IgD-negative memory B cell (primary cell): ENCODE results near the gene DPH2. TPM values are rescaled to one million over a fixed set of nuclear protein-coding genes. Genes with fewer than 3 reads are reported as not detected.

Experiments
- H3K27ac Mint-ChIP-seq, 3 donors: one replicate each; pipeline ENCODE4 v1.8.0; 2020 to 2022; ENCODE audit warnings: mild to moderate bottlenecking in 3 of 3, mixed read lengths in 3 of 3, moderate library complexity in 1 of 3
- H3K27me3 Mint-ChIP-seq: one replicate; pipeline ENCODE4 v1.8.0; 2021; ENCODE audit warnings: mixed read lengths
- H3K36me3 Mint-ChIP-seq: one replicate; pipeline ENCODE4 v1.8.0; 2020; ENCODE audit warnings: mild to moderate bottlenecking, mixed read lengths
- H3K4me1 Mint-ChIP-seq, 3 donors: one replicate each; pipeline ENCODE4 v1.8.0; 2020 to 2022; ENCODE audit warnings: mixed read lengths in 3 of 3, mild to moderate bottlenecking in 1 of 3
- H3K4me3 Mint-ChIP-seq, 4 donors: one replicate each; pipeline ENCODE4 v1.8.0; 2020 to 2022; ENCODE audit warnings: mild to moderate bottlenecking in 4 of 4, mixed read lengths in 4 of 4, moderate library complexity in 3 of 4
- H3K9me3 Mint-ChIP-seq, 3 donors: one replicate each; pipeline ENCODE4 v1.8.0; 2020 to 2021; ENCODE audit warnings: mixed read lengths in 3 of 3, mild to moderate bottlenecking in 1 of 3
- polyA plus RNA-seq: library from polyadenylated mRNA; unstranded; fragments of 300-500 nt; fragmentation: Illumina TruSeq; gene quantifications from one replicate; pipeline ENCODE4 v1.2.3, GENCODE V29; 2021

Gene DPH2
- polyA plus RNA-seq, 1 donor from 2014 or later, result 38.4 TPM

DNA sequence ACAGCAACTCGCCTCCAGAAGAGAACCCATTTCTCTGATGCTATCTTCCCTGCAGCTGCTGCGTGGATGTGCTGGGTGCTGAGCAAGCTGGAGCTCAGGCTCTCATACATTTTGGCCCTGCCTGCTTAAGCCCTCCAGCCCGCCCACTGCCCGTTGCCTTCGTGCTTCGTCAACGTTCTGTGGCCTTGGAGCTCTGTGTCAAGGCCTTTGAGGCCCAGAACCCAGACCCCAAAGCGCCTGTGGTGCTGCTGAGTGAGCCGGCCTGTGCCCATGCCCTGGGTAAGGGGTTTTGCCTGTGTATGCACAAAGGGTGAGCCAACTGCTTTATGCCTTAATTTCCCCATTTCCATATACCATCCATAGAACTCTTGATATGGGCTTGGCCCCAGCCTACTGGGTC is 1.1 kb downstream of the DPH2 start:
- H3K27me3 Mint-ChIP-seq, result no peaks in the 10 kb centered on the region
- peaks cover 2% of the 10 kb centered on the region for H3K36me3 Mint-ChIP-seq
- peaks cover 0 to 2% (median 0%) of the 10 kb centered on the region in 3 donors for H3K9me3 Mint-ChIP-seq
- peaks cover 15 to 18% (median 18%) of the 10 kb centered on the region in 3 donors for H3K4me1 Mint-ChIP-seq
- peak overlapping the region; percentile 55 to 98 (median 94) for H3K4me3 Mint-ChIP-seq
- peak overlapping the region in 1 of 3 donors; percentile 40 for H3K27ac Mint-ChIP-seq

DNA sequence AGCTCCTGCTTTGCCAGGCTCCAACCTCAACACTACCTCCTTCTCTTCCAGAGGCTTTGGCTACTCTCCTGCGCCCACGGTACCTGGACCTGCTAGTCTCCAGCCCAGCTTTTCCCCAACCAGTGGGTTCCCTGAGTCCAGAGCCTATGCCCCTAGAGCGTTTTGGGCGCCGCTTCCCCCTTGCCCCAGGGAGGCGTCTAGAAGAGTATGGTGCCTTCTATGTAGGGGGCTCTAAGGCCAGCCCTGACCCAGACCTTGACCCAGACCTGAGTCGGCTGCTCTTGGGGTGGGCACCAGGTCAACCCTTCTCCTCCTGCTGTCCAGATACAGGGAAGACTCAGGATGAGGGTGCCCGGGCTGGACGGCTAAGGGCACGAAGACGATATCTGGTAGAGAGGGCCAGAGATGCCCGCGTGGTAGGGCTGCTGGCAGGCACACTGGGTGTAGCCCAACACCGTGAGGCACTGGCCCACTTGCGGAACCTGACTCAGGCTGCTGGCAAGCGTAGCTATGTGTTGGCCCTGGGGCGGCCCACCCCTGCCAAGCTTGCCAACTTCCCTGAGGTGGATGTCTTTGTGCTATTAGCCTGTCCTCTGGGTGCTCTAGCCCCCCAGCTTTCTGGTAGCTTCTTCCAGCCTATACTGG is 1.6 kb downstream of the DPH2 start:
- peaks cover 15 to 22% (median 20%) of the 10 kb centered on the region in 3 donors for H3K4me1 Mint-ChIP-seq
- H3K27me3 Mint-ChIP-seq, result no peaks in the 10 kb centered on the region
- peaks cover 2% of the 10 kb centered on the region for H3K36me3 Mint-ChIP-seq
- H3K4me3 Mint-ChIP-seq, result peak overlapping the region in 3 of 4 donors; percentile 55 to 95 (median 93)
- peaks cover 0 to 2% (median 0%) of the 10 kb centered on the region in 3 donors for H3K9me3 Mint-ChIP-seq
- no peak overlapping the region for H3K27ac Mint-ChIP-seq

DNA sequence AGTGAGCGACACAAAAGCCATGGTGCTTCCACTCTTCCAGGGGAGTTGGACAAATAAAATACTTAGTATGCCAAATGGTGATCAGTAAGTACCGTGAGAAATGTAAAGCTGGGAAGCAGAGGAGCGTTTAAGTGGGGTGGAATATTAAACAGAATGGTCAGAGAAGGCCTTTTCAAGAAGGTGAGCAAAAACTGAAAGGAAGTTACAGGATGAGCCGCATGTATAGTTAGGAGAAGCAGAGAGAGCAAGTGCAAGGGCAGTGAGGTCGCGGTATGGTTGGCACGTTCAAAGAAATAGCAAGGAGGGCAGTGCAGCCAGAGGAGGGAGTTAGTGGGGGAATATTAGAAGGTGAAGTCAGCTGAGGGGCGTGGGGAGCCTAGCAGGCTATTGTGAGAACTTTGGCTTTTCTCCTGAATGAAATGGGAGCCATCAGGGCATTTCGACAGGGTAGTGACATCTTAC is 4.2 kb downstream of the DPH2 start:
- Mint-ChIP-seq H3K27ac (peak overlapping the region; percentile 95 to 98 (median 95)), H3K9me3 (no peaks in the 10 kb centered on the region), H3K36me3 (peaks cover 5% of the 10 kb centered on the region), H3K27me3 (no peaks in the 10 kb centered on the region), H3K4me3 (peak overlapping the region; percentile 85 to 97 (median 96)), H3K4me1 (peaks cover 29 to 43% (median 34%) of the 10 kb centered on the region in 3 donors)

DNA sequence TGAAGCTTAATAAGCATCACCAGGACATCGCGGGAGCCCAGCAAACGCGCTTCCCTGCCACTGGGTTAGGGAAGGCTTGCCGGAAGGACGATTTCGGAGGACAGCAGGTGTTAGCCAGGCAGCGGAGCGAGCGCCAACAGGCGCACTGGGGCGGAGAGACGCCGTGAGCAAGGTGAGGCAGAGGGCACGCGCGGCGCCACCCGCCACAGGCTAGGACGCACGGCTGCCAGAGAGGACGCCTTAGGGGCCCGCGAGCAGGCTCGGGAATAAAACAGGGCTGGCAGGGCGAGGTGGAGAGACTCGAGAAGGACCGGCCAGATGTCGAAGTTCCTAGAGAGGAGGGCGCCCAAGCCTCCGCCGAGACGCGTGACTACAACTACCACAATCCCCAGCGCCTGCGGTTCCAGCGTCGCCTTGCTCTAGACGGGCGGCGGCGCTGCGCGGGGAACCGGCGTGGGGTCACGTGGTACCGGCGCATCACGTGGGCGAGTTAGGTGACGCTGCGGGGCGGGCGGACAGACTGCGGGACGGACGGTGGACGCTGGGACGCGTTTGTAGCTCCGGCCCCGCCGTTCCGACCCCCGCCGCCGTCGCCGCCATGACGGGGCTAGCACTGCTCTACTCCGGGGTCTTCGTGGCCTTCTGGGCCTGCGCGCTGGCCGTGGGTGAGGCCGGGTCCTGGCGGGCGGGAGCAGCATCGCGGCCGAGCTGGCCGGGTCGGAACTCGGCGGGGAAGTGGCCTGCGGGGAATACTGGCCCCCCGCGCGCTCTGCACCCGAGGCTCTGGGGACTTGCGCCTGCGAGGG is 4.8 kb downstream of the DPH2 start, which contains the start of gene ATP6V0B:
TSS of gene ATP6V0B (plus strand) at position 518 of the 806 bp plus-strand sequence. CDS start at position 599, 81 bp downstream.
- peaks cover 29 to 39% (median 31%) of the 10 kb centered on the region in 3 donors for H3K4me1 Mint-ChIP-seq
- H3K27ac Mint-ChIP-seq, result peak within 1 kb of the TSS; percentile 95 to 98 (median 95)
- peak within 1 kb of the TSS; percentile 85 to 97 (median 96) for H3K4me3 Mint-ChIP-seq
- H3K9me3 Mint-ChIP-seq, result no peaks in the 10 kb centered on the region
- H3K27me3 Mint-ChIP-seq, result no peaks in the 10 kb centered on the region
- H3K36me3 Mint-ChIP-seq, result peaks cover 5% of the 10 kb centered on the region

DNA sequence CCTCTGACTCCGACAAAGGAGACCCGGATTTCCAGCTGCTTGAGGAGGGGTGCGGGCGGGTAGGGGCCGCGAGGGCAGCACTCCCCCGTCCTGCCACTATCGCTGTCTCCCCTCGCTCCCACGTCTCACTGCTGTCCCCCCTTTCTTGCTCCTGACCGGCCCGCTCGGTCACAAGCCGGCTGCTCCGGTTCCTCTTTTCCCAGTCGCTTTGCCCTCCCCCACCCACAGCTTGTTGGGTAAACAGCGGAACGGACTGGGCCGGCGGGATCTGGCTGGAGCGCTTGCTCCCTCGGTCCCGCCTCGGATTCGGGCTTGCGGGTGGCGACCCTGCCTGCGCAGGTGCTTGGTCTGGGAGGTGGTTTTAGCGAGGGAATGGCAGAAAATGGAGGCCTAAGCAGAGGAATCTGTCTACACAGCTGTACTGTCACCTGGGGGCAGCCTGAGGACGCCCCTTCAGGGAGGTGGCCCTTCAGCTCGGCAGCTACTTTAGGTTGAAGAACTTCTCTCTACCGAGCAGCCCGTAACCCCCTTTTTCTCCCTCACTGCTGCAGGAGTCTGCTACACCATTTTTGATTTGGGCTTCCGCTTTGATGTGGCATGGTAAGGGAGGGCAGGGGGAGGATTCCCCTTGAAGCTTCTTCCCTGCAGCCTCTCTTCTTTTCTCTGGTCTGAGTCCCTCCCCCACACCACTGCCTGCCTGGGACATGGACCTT is 5.6 kb downstream of the DPH2 start:
- H3K27ac Mint-ChIP-seq, result peak overlapping the region; percentile 94 to 95 (median 95)
- H3K9me3 Mint-ChIP-seq, result no peaks in the 10 kb centered on the region
- peaks cover 7% of the 10 kb centered on the region for H3K36me3 Mint-ChIP-seq
- peaks cover 3% of the 10 kb centered on the region for H3K27me3 Mint-ChIP-seq
- peaks cover 25 to 44% (median 28%) of the 10 kb centered on the region in 3 donors for H3K4me1 Mint-ChIP-seq
- peak overlapping the region; percentile 85 to 97 (median 96) for H3K4me3 Mint-ChIP-seq

DNA sequence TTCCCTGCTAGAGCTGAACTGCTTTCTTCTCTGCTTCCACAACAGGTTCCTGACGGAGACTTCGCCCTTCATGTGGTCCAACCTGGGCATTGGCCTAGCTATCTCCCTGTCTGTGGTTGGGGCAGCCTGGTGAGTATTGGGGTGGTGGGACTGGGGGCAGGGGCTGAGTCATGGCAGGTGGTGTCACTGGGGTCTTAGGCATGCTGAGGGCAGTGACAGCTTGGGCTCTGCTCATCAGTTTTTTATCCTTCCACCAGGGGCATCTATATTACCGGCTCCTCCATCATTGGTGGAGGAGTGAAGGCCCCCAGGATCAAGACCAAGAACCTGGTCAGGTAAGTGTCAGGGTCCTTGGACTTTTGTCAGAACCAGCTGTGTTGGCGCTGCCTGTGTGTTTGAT is 6.2 kb downstream of the DPH2 start:
- H3K9me3 Mint-ChIP-seq, result no peaks in the 10 kb centered on the region
- peaks cover 7% of the 10 kb centered on the region for H3K36me3 Mint-ChIP-seq
- peak overlapping the region in 2 of 3 donors; percentile 94 to 95 for H3K27ac Mint-ChIP-seq
- peaks cover 3% of the 10 kb centered on the region for H3K27me3 Mint-ChIP-seq
- H3K4me3 Mint-ChIP-seq, result peak overlapping the region; percentile 85 to 97 (median 96)
- H3K4me1 Mint-ChIP-seq, result peaks cover 24 to 46% (median 25%) of the 10 kb centered on the region in 3 donors

DNA sequence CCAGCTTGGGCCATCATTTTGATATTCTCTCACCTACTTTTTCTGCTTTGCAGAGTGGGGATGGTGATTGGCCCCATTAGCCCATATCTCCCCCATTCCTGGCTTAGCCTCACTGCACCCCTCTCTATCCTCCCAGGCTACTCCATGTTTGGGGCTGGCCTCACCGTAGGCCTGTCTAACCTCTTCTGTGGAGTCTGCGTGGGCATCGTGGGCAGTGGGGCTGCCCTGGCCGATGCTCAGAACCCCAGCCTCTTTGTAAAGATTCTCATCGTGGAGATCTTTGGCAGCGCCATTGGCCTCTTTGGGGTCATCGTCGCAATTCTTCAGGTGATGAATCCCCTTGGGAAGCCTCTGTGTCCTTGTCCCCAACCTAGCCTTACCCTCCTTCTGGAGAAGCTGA is 7.1 kb downstream of the DPH2 start:
- H3K4me3 Mint-ChIP-seq, result peak overlapping the region; percentile 47 to 95 (median 60)
- peak overlapping the region; percentile 69 to 95 (median 94) for H3K27ac Mint-ChIP-seq
- H3K9me3 Mint-ChIP-seq, result no peaks in the 10 kb centered on the region
- peaks cover 22 to 46% (median 25%) of the 10 kb centered on the region in 3 donors for H3K4me1 Mint-ChIP-seq
- H3K36me3 Mint-ChIP-seq, result peaks cover 7% of the 10 kb centered on the region
- peaks cover 3% of the 10 kb centered on the region for H3K27me3 Mint-ChIP-seq

DNA sequence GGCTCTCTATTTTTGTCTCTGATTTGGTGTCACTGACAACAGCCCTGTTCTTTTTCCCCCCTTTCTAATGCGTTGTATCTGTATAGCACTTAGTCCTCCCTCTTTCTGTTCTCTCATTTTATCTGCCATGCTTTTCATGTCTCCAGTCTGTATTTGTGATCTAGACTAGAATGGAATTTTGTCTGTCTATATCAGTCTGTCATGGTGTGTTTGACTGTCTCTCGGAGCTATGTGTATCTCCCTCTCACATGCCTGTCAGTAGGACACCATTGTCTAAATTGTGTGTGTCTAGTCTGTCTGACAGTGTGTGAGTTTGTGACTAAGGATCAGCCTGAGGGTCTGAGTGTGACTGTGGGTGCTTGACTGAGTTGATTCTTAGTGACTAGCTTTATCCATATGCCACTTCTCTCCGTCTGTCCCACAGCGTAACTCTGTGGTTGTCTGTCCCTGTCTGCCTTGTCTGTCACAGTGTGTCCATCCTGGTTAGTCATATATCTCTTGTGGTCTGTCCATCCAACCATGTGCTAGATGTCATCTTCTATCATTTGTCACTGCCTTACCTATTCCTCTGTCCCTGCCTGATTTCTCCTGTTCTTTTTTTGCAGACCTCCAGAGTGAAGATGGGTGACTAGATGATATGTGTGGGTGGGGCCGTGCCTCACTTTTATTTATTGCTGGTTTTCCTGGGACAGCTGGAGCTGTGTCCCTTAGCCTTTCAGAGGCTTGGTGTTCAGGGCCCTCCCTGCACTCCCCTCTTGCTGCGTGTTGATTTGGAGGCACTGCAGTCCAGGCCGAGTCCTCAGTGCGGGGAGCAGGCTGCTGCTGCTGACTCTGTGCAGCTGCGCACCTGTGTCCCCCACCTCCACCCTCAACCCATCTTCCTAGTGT is 7.8 kb downstream of the DPH2 start:
- Mint-ChIP-seq H3K9me3 (no peaks in the 10 kb centered on the region), H3K27me3 (peaks cover 3% of the 10 kb centered on the region), H3K36me3 (peaks cover 7% of the 10 kb centered on the region), H3K27ac (peak overlapping the region in 1 of 3 donors; percentile 95), H3K4me3 (peak overlapping the region; percentile 15 to 95 (median 56)), H3K4me1 (peaks cover 22 to 46% (median 25%) of the 10 kb centered on the region in 3 donors)

DNA sequence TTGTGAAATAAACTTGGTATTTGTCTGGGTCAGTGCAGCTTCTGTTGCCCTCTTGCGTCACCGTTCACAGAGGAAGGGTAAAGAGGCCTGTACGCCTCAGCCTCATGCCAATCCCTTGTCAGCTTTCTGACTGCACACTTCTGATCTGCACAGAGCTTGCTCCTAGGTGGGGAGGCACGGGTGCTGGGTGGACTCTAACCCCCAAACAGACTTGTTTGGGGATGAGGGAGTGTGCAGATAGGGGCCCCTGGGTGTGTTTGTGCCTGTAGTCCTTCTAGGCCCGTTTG is 8.4 kb downstream of the DPH2 start:
- peaks cover 3% of the 10 kb centered on the region for H3K27me3 Mint-ChIP-seq
- peaks cover 9% of the 10 kb centered on the region for H3K36me3 Mint-ChIP-seq
- H3K9me3 Mint-ChIP-seq, result no peaks in the 10 kb centered on the region
- H3K4me1 Mint-ChIP-seq, result peaks cover 22 to 46% (median 25%) of the 10 kb centered on the region in 3 donors
- peak overlapping the region; percentile 15 to 95 (median 87) for H3K4me3 Mint-ChIP-seq
- H3K27ac Mint-ChIP-seq, result peak overlapping the region in 2 of 3 donors; percentile 31 to 95

DNA sequence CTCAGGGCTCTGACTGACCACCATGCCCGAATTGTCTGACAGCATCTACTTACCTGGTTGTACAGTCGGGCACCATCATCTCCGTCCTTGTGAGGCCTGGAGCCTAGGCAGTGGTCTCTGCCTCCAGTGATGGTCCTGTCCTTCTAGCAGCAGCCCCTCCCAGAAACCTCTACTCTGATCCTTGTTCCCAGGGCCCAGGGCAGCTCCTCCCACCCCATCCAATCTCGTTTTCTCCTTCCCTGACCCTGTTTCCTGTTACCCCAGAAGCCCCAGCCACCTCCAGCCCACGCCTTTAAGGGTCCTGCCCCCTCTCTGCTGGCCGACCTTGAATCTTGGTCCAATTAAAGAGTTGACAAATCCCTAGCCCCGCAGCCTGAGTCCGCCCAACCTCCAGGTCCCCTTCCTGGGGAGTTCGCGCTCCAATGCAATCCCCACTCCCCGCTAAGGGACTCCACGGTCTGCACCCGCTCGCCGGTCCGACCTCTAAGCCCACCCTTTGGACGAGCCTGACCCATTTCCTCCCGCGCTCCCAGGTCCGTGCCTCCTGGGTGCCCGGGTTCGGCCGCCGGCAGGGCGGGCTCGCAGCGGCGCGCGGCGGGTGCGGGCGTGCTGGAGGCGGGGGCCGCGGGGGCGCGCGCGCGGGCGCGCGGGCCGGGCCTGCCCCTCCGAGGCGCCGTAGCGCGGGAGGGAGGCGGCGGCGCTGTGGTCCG is 8.9 kb downstream of the DPH2 start, which contains the start of gene B4GALT2:
TSS of gene B4GALT2 (plus strand) at position 660 of the 710 bp plus-strand sequence. CDS start 1,951 bp downstream, outside the sequence.
- H3K27ac Mint-ChIP-seq, result peak within 1 kb of the TSS; percentile 31 to 95 (median 36)
- H3K27me3 Mint-ChIP-seq, result peaks cover 3% of the 10 kb centered on the region
- H3K4me1 Mint-ChIP-seq, result peaks cover 20 to 43% (median 24%) of the 10 kb centered on the region in 3 donors
- H3K36me3 Mint-ChIP-seq, result peaks cover 9% of the 10 kb centered on the region
- H3K4me3 Mint-ChIP-seq, result peak within 1 kb of the TSS; percentile 89 to 97 (median 94)
- H3K9me3 Mint-ChIP-seq, result no peaks in the 10 kb centered on the region

DNA sequence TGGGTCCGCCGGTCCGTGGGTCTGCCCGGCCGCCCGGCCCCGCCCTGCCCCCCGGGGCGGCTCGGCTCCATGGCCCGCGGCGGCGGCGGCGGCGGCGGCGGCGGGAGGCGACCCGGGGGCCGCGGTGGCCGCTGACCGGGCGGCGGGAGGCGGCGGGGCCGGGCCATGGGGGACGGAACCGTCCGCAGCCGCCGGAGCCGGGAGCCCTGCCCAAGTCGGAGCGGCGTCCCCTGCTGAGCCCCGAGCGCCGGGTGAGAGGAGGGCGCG is 9.4 kb downstream of the DPH2 start:
- H3K27me3 Mint-ChIP-seq, result peaks cover 3% of the 10 kb centered on the region
- no peak overlapping the region for H3K27ac Mint-ChIP-seq
- peaks cover 9% of the 10 kb centered on the region for H3K36me3 Mint-ChIP-seq
- H3K4me1 Mint-ChIP-seq, result peaks cover 17 to 38% (median 24%) of the 10 kb centered on the region in 3 donors
- no peaks in the 10 kb centered on the region for H3K9me3 Mint-ChIP-seq
- H3K4me3 Mint-ChIP-seq, result no peak overlapping the region

DNA sequence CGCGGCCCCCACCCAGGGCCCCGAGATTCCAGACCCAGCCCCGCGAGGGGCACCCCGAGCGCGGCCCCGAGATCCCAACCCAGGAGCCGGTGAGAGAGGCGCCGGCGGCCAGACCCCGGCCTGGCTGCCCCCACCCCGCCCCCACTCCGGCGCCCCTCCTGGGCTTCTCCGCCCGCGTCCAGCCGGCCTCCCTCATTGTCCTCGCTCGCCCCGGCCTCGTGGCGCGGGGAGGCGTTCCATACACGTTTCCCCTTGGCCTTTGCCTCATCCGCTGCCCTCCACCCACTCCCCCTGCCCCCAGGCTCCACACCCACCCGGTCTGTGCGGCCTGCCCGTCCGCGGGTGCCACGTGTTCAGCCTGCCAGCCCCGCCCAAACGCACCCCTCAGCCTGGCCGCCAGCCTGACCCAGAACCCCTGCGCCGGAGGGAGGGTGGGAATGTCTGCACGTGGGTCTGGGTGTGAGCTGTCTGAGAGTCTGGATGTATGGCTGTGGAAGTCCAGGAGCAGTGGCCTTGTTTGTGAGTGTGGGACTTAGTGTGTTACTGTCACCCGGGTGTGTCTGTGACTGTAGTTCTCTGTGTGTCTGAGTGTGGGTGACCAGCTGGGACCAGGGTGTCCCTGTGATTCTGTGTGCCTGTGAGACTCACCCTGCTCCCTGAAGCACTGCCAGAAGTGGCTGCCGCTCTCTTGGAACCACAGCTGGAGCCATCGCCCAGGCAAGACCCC is 9.9 kb downstream of the DPH2 start:
- Mint-ChIP-seq H3K27ac (peak overlapping the region in 2 of 3 donors; percentile 36 to 49), H3K4me3 (peak overlapping the region; percentile 34 to 97 (median 88)), H3K36me3 (peaks cover 9% of the 10 kb centered on the region), H3K4me1 (peaks cover 14 to 37% (median 24%) of the 10 kb centered on the region in 3 donors), H3K9me3 (no peaks in the 10 kb centered on the region), H3K27me3 (peaks cover 3% of the 10 kb centered on the region)
